C4-2B (cell line): ENCODE measurements around the gene CSNK2A1.

ENCODE experiments used
- CTCF ChIP-seq: fragments of 450-650 bp; conservative IDR thresholded peaks from 2 replicates; pipeline ENCODE4 v1.5.1; 2017; ENCODE audit warnings: mild to moderate bottlenecking
- ZFX ChIP-seq: fragments of 450-650 bp; IDR thresholded peaks from 2 replicates; pipeline ENCODE4 v1.6.1; 2017

- TF ChIP-seq CTCF (no peak), ZFX (no peak)
Measured at GRCh38 chr20:548906-549305, 5.3 kb upstream of the CSNK2A1 start.
